Liver (tissue), 9 donors: ENCODE data around the gene CBL. TPM values are rescaled to one million over a fixed set of nuclear protein-coding genes. Genes with fewer than 3 reads are reported as not detected.

Source experiments
- DNase-seq: peaks from one replicate; pipeline ENCODE4 v3.0.0-alpha.2; 2017; ENCODE audit warnings: low spot score
- H3K27ac ChIP-seq, 2 donors: one replicate each; pipeline ENCODE4 v1.7.0; 2013; ENCODE audit warnings: inconsistent platforms in 2 of 2, low read length in 2 of 2, control low read depth in 1 of 2, low read depth in 1 of 2, mild to moderate bottlenecking in 1 of 2
- H3K27me3 ChIP-seq, 4 donors: one replicate each; pipeline versions ENCODE4 v1.6.1 to v1.7.0; 2013; ENCODE audit warnings: low read length in 3 of 4, inconsistent platforms in 1 of 4, mild to moderate bottlenecking in 1 of 4, moderate library complexity in 1 of 4; ENCODE audit not compliant: control insufficient read depth in 4 of 4, insufficient read depth in 4 of 4
- H3K36me3 ChIP-seq, 4 donors: one replicate each; pipeline versions ENCODE4 v1.6.1 to v1.7.0; 2013; ENCODE audit warnings: low read length in 3 of 4, mild to moderate bottlenecking in 3 of 4, low read depth in 1 of 4, moderate library complexity in 1 of 4; ENCODE audit not compliant: control insufficient read depth in 4 of 4, insufficient read depth in 3 of 4
- H3K4me1 ChIP-seq, 4 donors: one replicate each; pipeline versions ENCODE4 v1.6.1 to v1.7.0; 2013; ENCODE audit warnings: low read length in 3 of 4, mild to moderate bottlenecking in 3 of 4, moderate library complexity in 1 of 4; ENCODE audit not compliant: control insufficient read depth in 4 of 4, insufficient read depth in 4 of 4
- H3K4me3 ChIP-seq, 3 donors: one replicate each; pipeline versions ENCODE4 v1.6.1 to v1.7.0; 2013; ENCODE audit warnings: low read length in 3 of 3, control low read depth in 1 of 3, low read depth in 1 of 3, mild to moderate bottlenecking in 1 of 3
- H3K9ac ChIP-seq, 2 donors: one replicate each; pipeline ENCODE4 v1.7.0; 2013; ENCODE audit warnings: low read length in 2 of 2, mild to moderate bottlenecking in 2 of 2, moderate library complexity in 2 of 2, control low read depth in 1 of 2, low read depth in 1 of 2
- H3K9me3 ChIP-seq, 4 donors: one replicate each; pipeline versions ENCODE4 v1.6.1 to v1.7.0; 2013; ENCODE audit warnings: low read length in 3 of 4; ENCODE audit not compliant: control insufficient read depth in 4 of 4
- CTCF ChIP-seq: fragments of 150-350 bp; IDR thresholded peaks from 2 replicates; pipeline ENCODE4 v1.5.1; 2017; ENCODE audit warnings: improper control_type of control experiment, low read depth, low read length; ENCODE audit not compliant: missing input control
- EGR1 ChIP-seq, 2 donors: IDR thresholded peaks; 2 replicates each; pipeline ENCODE4 v1.6.1; 2016 to 2018; ENCODE audit warnings: antibody characterized with exemption in 2 of 2, low read depth in 2 of 2
- FOXA1 ChIP-seq: IDR thresholded peaks from 2 replicates; pipeline ENCODE4 v1.6.1; 2016; ENCODE audit warnings: antibody characterized with exemption
- FOXA2 ChIP-seq: IDR thresholded peaks from 2 replicates; pipeline ENCODE4 v1.6.1; 2016; ENCODE audit warnings: antibody characterized with exemption
- HNF4G ChIP-seq: IDR thresholded peaks from 2 replicates; pipeline ENCODE4 v1.6.1; 2016; ENCODE audit warnings: antibody characterized with exemption
- JUND ChIP-seq, 2 donors: IDR thresholded peaks; 2 replicates each; pipeline ENCODE4 v1.6.1; 2016; ENCODE audit warnings: antibody characterized with exemption in 2 of 2
- NR2F2 ChIP-seq: IDR thresholded peaks from 2 replicates; pipeline ENCODE4 v1.6.1; 2016; ENCODE audit warnings: antibody characterized with exemption
- RAD21 ChIP-seq, 2 donors: IDR thresholded peaks; 2 replicates each; pipeline ENCODE4 v1.6.1; 2016; ENCODE audit warnings: antibody characterized with exemption in 2 of 2, mild to moderate bottlenecking in 2 of 2
- RXRA ChIP-seq, 2 donors: IDR thresholded peaks; 2 replicates each; pipeline ENCODE4 v1.6.1; 2017 to 2018; ENCODE audit warnings: antibody characterized with exemption in 2 of 2, mild to moderate bottlenecking in 1 of 2
- TAF1 ChIP-seq: conservative IDR thresholded peaks from 2 replicates; pipeline ENCODE4 v1.6.1; 2016; ENCODE audit warnings: antibody characterized with exemption, mild to moderate bottlenecking
- YY1 ChIP-seq: IDR thresholded peaks from 2 replicates; pipeline ENCODE4 v1.6.1; 2016; ENCODE audit warnings: antibody characterized with exemption, mild to moderate bottlenecking
- ZBTB33 ChIP-seq: IDR thresholded peaks from 2 replicates; pipeline ENCODE4 v1.6.1; 2016; ENCODE audit warnings: antibody characterized with exemption
- WGBS: extraction: QIAGEN DNeasy Blood & Tissue Kit; methylation state at CpG from one replicate; pipeline ENCODE4 v1.1.7; 2013; 5-methylcytosine and 5-hydroxymethylcytosine counted together
- polyA plus RNA-seq, 2 donors: library from polyadenylated mRNA; stranded (reverse) in 1 of 2; unstranded in 1 of 2; fragments of 200-250 nt in 1 of 2; fragments of >200 nt in 1 of 2; fragmentation: Nextera tagmentation in 1 of 2; extraction: Ambion mirVana in 1 of 2; gene quantifications; one replicate each; pipeline versions ENCODE4 v1.2.1 to v1.2.3, GENCODE V29; 2013 to 2015
- total RNA-seq, 2 donors: library from RNA; depleted of rRNA; stranded (reverse); fragments of >200 nt; gene quantifications; one replicate each; pipeline ENCODE4 v1.2.3, GENCODE V29; 2014
- TF ChIP-seq, protein P1 (sequence below): IDR thresholded peaks from 2 replicates; pipeline ENCODE4 v1.6.1; 2016; ENCODE audit warnings: antibody characterized with exemption
- donor health status: healthy.
- donor health status: healthy.
- donor health status: healthy.
- donor health status: healthy.
- donor health status: healthy.

The CBL gene
- total and polyA plus RNA-seq, 4 donors: 1.6 to 5.5 (median 3.5) TPM

- Histone ChIP-seq H3K27ac (peak within 1 kb of the TSS; percentile 31 to 33), H3K27me3 (peaks cover 0 to 8% (median 3%) of the 10 kb centered on the region in 4 donors), H3K36me3 (no peaks in the 10 kb centered on the region), H3K9me3 (no peaks in the 10 kb centered on the region), H3K4me1 (peaks cover 12 to 34% (median 25%) of the 10 kb centered on the region in 4 donors), H3K4me3 (peak within 1 kb of the TSS; percentile 24 to 40 (median 26)), H3K9ac (no peak within 1 kb of the TSS)
- no peak for DNase-seq
- no peak for TF ChIP-seq RXRA (IDR thresholded peaks at IDR 0.05)
- TF ChIP-seq EGR1 (IDR thresholded peaks at IDR 0.05; ENCODE audit: low read depth in 2 of 2): no peak
- no peak for TF ChIP-seq HNF4G
- no peak for TF ChIP-seq YY1
- TF ChIP-seq, protein P1, sequence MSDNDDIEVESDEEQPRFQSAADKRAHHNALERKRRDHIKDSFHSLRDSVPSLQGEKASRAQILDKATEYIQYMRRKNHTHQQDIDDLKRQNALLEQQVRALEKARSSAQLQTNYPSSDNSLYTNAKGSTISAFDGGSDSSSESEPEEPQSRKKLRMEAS: no peak
- TF ChIP-seq ZBTB33: no peak
- no peak for TF ChIP-seq FOXA1
- WGBS: 5% methylated on average over 74 of the region's 74 CpGs
These were observed 110.8 kb downstream of the CBL start, which contains the start of gene MCAM for GRCh38 chr11:119316729-119317591. Gene MCAM (minus strand): TSS chr11:119317130. CDS start chr11:119317101, 29 bp downstream.

GRCh38 chr11:119317592-119318239 lies 111.6 kb downstream of the CBL start:
- 52% methylated on average over 14 of the region's 14 CpGs for WGBS
- Histone ChIP-seq H3K9ac (no peak overlapping the region), H3K27me3 (peaks cover 0 to 8% (median 3%) of the 10 kb centered on the region in 4 donors)

More at GRCh38 chr11:119317592-119318239, 111.6 kb downstream of the CBL start:
- peaks cover 12 to 37% (median 25%) of the 10 kb centered on the region in 4 donors for H3K4me1 ChIP-seq
- H3K9me3 ChIP-seq: no peaks in the 10 kb centered on the region
- H3K4me3 ChIP-seq: no peak overlapping the region
- no peaks in the 10 kb centered on the region for H3K36me3 ChIP-seq
- TF ChIP-seq CTCF (no peak), YY1 (no peak), NR2F2 (no peak), RAD21 (IDR thresholded peaks at IDR 0.05) (no peak), TAF1 (no peak), FOXA2 (no peak), RXRA (IDR thresholded peaks at IDR 0.05) (no peak), JUND (IDR thresholded peaks at IDR 0.05) (no peak), HNF4G (no peak), ZBTB33 (no peak)
- TF ChIP-seq, protein P1: no peak
- DNase-seq: no peak
- H3K27ac ChIP-seq: no peak overlapping the region
